Astrocyte of the spinal cord (primary cell): ENCODE measurements around the gene SULT2A1.

Experiments
- DNase-seq: peaks from one replicate; pipeline ENCODE4 v3.0.0; 2011; ENCODE audit warnings: low read depth, low spot score
- H3K4me3 ChIP-seq: 2 replicates; pipeline ENCODE4 v1.5.1; 2011; ENCODE audit warnings: low read depth, mild to moderate bottlenecking, low read length, moderate library complexity
- in situ Hi-C: cut with HindIII; loops from 2 replicates; pipeline ENCODE4 v1.10.0; 2017; ENCODE audit warnings: low sequenced_read_pairs
- TF ChIP-seq, protein P1 (sequence below): IDR thresholded peaks from 2 replicates; pipeline ENCODE4 v1.5.1; 2012; ENCODE audit warnings: low read depth, mild to moderate bottlenecking, low read length, inconsistent platforms

Gene SULT2A1

GRCh38 chr19:47842941-47843340 lies 43.2 kb downstream of the SULT2A1 start:
- no peak for DNase-seq
- TF ChIP-seq, protein P1, sequence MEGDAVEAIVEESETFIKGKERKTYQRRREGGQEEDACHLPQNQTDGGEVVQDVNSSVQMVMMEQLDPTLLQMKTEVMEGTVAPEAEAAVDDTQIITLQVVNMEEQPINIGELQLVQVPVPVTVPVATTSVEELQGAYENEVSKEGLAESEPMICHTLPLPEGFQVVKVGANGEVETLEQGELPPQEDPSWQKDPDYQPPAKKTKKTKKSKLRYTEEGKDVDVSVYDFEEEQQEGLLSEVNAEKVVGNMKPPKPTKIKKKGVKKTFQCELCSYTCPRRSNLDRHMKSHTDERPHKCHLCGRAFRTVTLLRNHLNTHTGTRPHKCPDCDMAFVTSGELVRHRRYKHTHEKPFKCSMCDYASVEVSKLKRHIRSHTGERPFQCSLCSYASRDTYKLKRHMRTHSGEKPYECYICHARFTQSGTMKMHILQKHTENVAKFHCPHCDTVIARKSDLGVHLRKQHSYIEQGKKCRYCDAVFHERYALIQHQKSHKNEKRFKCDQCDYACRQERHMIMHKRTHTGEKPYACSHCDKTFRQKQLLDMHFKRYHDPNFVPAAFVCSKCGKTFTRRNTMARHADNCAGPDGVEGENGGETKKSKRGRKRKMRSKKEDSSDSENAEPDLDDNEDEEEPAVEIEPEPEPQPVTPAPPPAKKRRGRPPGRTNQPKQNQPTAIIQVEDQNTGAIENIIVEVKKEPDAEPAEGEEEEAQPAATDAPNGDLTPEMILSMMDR = no peak
- in situ Hi-C loops = no loop called here
- no peak overlapping the region for H3K4me3 ChIP-seq

GRCh38 chr19:47839913-47840312 lies 46.2 kb downstream of the SULT2A1 start:
- H3K4me3 ChIP-seq = no peak overlapping the region
- in situ Hi-C loops = no loop called here
- TF ChIP-seq, protein P1 = no peak
- DNase-seq = no peak

GRCh38 chr19:47839411-47839810 lies 46.7 kb downstream of the SULT2A1 start:
- no peak for DNase-seq
- no peak overlapping the region for H3K4me3 ChIP-seq
- in situ Hi-C loops = no loop called here
- TF ChIP-seq, protein P1 = no peak

GRCh38 chr19:47836038-47836437 lies 50.1 kb downstream of the SULT2A1 start:
- TF ChIP-seq, protein P1 = no peak
- in situ Hi-C loops = no loop called here
- DNase-seq = no peak
- H3K4me3 ChIP-seq = no peak overlapping the region

DNA sequence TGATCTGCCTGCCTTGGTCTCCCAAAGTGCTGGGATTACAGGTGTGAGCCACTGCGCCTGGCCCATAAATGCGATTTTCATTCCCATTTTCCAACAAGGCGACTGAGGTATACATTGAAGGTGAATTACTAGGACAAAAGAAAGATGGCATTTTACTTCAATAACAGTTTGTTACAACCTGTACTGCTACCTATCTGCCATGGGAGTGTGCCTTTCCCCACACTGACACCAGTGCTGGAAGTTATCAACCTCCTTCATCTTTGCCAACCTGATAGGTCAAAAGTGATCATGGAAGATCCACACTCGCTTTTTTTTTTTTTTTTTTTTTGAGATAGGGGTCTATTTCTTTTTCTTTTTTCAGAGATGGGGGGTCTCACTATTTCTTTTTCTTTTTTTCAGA lies 53.4 kb downstream of the SULT2A1 start:
- H3K4me3 ChIP-seq = no peak overlapping the region
- DNase-seq = no peak
- TF ChIP-seq, protein P1 = no peak
- in situ Hi-C loops = no loop called here

DNA sequence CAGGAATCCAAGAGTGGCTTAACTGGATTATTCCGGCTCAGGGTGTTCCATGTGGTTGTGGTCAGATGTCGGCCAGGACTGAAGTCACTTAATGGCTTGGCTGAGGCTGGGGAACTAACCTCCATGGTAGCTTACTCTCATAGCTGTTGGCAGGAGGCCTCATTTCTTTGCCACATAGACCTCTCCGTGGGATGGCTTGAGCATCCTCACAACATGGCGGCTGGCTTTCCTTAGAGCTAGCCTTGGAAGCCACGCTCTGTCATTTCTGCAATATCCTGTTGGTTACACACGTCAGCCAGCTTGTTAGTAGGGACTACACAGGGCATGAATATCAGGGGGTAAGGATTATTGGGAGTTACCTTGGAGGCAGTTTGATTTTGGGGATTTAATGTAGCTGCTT lies 59.3 kb downstream of the SULT2A1 start:
- DNase-seq = no peak
- in situ Hi-C loops = no loop called here
- TF ChIP-seq, protein P1 = no peak
- H3K4me3 ChIP-seq = no peak overlapping the region

- in situ Hi-C loops = no loop called here
- no peak for DNase-seq
- TF ChIP-seq, protein P1 = no peak
- H3K4me3 ChIP-seq = no peak overlapping the region
Observed at GRCh38 chr19:47824396-47824795, 61.7 kb downstream of the SULT2A1 start.
